Activated CD8-positive, alpha-beta memory T cell treated with anti-CD3 and anti-CD28 coated beads, Interleukin-2, amount 50 U/mL, for 48 hours (primary cell): ENCODE results near the gene SRMS.
"Not testable (repeated sequence)": the region's sequence is repeated elsewhere in the genome, so short reads cannot be mapped to it uniquely, and the experiment has no call there.

Experiments used
- DNase-seq: peaks from one replicate; pipeline ENCODE4 v3.0.0-alpha.2; 2020

Gene SRMS

GRCh38 chr20:63565021-63565698 is 17.6 kb upstream of the SRMS start:
- DNase-seq, result no peak

GRCh38 chr20:63564036-63564810 is 16.7 kb upstream of the SRMS start:
- no peak for DNase-seq

- no peak for DNase-seq
Measured at GRCh38 chr20:63563225-63563935, 15.8 kb upstream of the SRMS start.

- DNase-seq, result no peak
Measured at GRCh38 chr20:63562461-63563224, 15.1 kb upstream of the SRMS start.

- DNase-seq, result no peak
Measured at GRCh38 chr20:63561624-63562396, 14.3 kb upstream of the SRMS start.

GRCh38 chr20:63560856-63561609 is 13.5 kb upstream of the SRMS start:
- no peak for DNase-seq

GRCh38 chr20:63560333-63560805 is 12.8 kb upstream of the SRMS start:
- DNase-seq, result no peak

GRCh38 chr20:63559485-63560332 is 12.2 kb upstream of the SRMS start:
- not testable (repeated sequence) for DNase-seq

- DNase-seq, result no peak
Measured at GRCh38 chr20:63558804-63559484, 11.4 kb upstream of the SRMS start.

- no peak for DNase-seq
Measured at GRCh38 chr20:63557481-63557891, 9.9 kb upstream of the SRMS start.

- DNase-seq, result no peak
Measured at GRCh38 chr20:63556873-63557478, 9.4 kb upstream of the SRMS start.

- DNase-seq, result no peak
Measured at GRCh38 chr20:63555661-63556381, 8.3 kb upstream of the SRMS start.

- no peak for DNase-seq
Measured at GRCh38 chr20:63554361-63555278, 7.1 kb upstream of the SRMS start.

GRCh38 chr20:63553933-63554290 is 6.4 kb upstream of the SRMS start, which contains the start of gene FNDC11:
Gene FNDC11, plus strand, starts transcription at chr20:63554159. Its CDS starts 1,505 bp downstream, at chr20:63555664.
- DNase-seq, result peak; percentile 71

GRCh38 chr20:63553251-63553932 is 5.8 kb upstream of the SRMS start:
- peak; percentile 94 for DNase-seq

- DNase-seq, result no peak
Measured at GRCh38 chr20:63552481-63553249, 5.1 kb upstream of the SRMS start.
